GM18508 (cell line): Measurements from ENCODE around the gene H19.

ENCODE experiments used
- ATAC-seq: cut with Tn5 transposase; IDR thresholded peaks from one replicate; pipeline ENCODE4 v1.9.1; 2021; ENCODE audit warnings: moderate number of reproducible peaks; ENCODE audit not compliant: insufficient read depth, unreplicated experiment

Gene H19

GRCh38 chr11:1949302-1949701, 48.3 kb downstream of the H19 start:
- no peak for ATAC-seq

- no peak for ATAC-seq
These were observed 49.3 kb downstream of the H19 start for GRCh38 chr11:1948389-1948788.

DNA sequence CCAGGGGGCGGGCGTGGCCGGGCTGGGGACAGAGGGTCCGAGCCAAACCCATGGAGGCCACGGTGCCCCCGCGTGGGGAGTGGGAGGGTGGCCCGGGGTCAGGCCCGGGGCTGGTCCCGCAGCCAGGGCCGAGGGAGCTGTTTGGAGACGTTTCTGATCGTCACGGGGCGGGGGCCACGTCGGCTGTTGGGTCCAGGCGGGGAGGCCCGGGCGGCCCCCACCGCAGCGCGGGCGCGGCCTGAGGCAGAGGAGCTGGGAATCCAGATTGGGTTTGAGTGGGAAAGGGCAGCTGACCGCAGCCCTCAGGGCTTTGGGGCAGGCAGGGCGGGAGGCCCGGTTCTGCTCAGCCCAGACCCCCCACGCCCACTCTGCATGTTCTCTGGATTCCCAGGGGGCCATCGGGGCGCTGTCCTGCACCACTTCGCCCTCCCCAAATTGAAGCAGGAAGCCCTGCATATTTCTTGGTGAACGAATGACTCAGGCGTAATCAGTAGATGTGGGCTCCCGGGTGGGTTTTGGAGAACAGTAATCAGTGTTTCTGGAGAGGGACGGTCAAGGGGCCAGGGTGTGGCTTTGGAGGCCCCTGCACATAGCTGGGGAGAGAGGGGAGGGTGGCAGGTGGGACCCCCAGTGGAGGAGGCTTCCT, 49.9 kb downstream of the H19 start:
- ATAC-seq, result no peak

DNA sequence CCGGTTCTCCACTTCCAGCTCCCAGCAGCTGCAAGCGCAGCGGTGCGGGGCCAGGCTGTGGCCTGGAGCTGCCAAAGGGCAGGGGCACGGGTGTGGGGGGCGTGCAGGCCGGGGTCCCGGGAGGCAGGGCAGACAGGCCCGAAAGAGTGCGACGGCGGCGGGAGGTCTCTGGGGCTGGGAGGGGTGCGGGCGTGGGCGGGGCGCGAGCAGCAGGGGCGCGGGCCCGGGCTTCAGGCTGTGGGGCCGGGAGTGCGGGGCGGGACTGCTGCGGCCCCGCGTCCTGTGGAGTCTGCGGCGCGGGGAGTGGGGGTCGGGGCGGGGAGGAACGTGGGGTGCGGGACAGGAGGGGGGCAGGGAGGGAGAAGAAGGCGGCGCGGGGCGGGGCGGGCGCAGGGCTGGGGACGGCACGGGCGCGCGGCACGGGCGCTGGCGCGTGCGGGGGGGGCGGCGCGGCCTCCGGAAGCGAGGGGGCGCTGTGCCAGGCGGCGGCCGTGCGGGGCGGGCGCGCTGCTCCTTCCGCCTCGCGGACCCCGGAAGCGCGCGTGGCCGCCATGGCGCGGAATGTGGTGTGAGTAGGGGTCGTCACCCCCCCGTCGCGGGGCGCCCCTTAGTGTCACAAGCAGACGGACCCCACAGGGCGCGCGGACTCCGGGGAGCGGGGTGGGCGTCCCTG, 50.7 kb downstream of the H19 start, which contains the start of gene MRPL23:
Gene MRPL23, plus strand, starts transcription at position 521 of the 673 bp plus-strand sequence. Its CDS starts 31 bp downstream, at position 552.
- ATAC-seq, result no peak
